K562 (cell line): ENCODE data around the gene TOR1AIP2. TPM values are rescaled to one million over a fixed set of nuclear protein-coding genes. Genes with fewer than 3 reads are reported as not detected.

Experiments used
- ATF1 ChIP-seq, 2 experiments: fragments of 450-650 bp in 1 of 2; IDR thresholded peaks; 2 replicates each; pipeline ENCODE4 v1.6.1; 2016; ENCODE audit warnings: missing compliant biosample characterization in 1 of 2, missing genetic modification characterization in 1 of 2
- E2F3 ChIP-seq: fragments of 250-450 bp; sonication (Bioruptor Pico); IDR thresholded peaks from 2 replicates; pipeline ENCODE4 v1.4.0; 2020; ENCODE audit warnings: mild to moderate bottlenecking
- GTF2E2 ChIP-seq: fragments of 200-800 bp; sonication (Bioruptor generic); IDR thresholded peaks from 2 replicates; pipeline ENCODE4 v1.6.1; 2016; ENCODE audit warnings: missing genetic modification characterization, missing compliant biosample characterization
- JUN ChIP-seq, 2 experiments: sonication (generic) in 1 of 2; formaldehyde crosslinking in 1 of 2; IDR thresholded peaks; 2 replicates each; pipeline versions ENCODE4 v1.6.1 to v1.8.0; 2012 to 2022; ENCODE audit warnings: borderline replicate concordance in 2 of 2, mild to moderate bottlenecking in 2 of 2, improper control_type of control experiment in 1 of 2, low read depth in 1 of 2, low read length in 1 of 2, missing genetic modification reagents in 1 of 2
- KDM2B ChIP-seq: fragments of 250-450 bp; sonication (Bioruptor Pico); IDR thresholded peaks from 2 replicates; pipeline ENCODE4 v1.8.0; 2021; ENCODE audit warnings: mild to moderate bottlenecking, moderate library complexity
- KLF16 ChIP-seq: IDR thresholded peaks from 2 replicates; pipeline ENCODE4 v1.6.1; 2016; ENCODE audit warnings: antibody characterized with exemption
- MAFG ChIP-seq: fragments of 450-650 bp; conservative IDR thresholded peaks from 2 replicates; pipeline ENCODE4 v1.6.1; 2016; ENCODE audit warnings: missing genetic modification characterization, missing compliant biosample characterization
- MECOM ChIP-seq: fragments of 250-450 bp; sonication (Bioruptor Pico); IDR thresholded peaks from 2 replicates; pipeline ENCODE4 v1.8.0; 2022; ENCODE audit warnings: inconsistent platforms
- MTA3 ChIP-seq: fragments of 450-650 bp; formaldehyde crosslinking; IDR thresholded peaks from 2 replicates; pipeline ENCODE4 v1.6.1; 2017; ENCODE audit warnings: mild to moderate bottlenecking, borderline replicate concordance
- NBN ChIP-seq: fragments of 450-650 bp; IDR thresholded peaks from 2 replicates; pipeline ENCODE4 v1.6.1; 2016; ENCODE audit warnings: low read depth, mild to moderate bottlenecking
- PHB ChIP-seq: fragments of 250-450 bp; sonication (Bioruptor Pico); IDR thresholded peaks from 2 replicates; pipeline ENCODE4 v1.5.0; 2021
- PHB2 ChIP-seq: fragments of 450-650 bp; IDR thresholded peaks from 2 replicates; pipeline ENCODE4 v1.6.1; 2017; ENCODE audit warnings: low read depth
- RBFOX2 ChIP-seq: fragments of 200-400 bp; formaldehyde crosslinking; IDR thresholded peaks from 2 replicates; pipeline ENCODE4 v1.6.1; 2017; ENCODE audit warnings: low read depth, mild to moderate bottlenecking, low read length, moderate library complexity
- SAFB2 ChIP-seq: fragments of 200-400 bp; formaldehyde crosslinking; IDR thresholded peaks from 2 replicates; pipeline ENCODE4 v1.6.1; 2018; ENCODE audit warnings: borderline replicate concordance, low read length, low read depth, moderate library complexity; ENCODE audit not compliant: severe bottlenecking
- polyA plus RNA-seq, 8 experiments: library from polyadenylated mRNA; depleted of rRNA in 4 of 8; stranded (reverse) in 5 of 8; unstranded in 3 of 8; fragments of >200 nt; fragmentation: Nextera tagmentation in 2 of 8; fragmentation: Illumina TruSeq in 1 of 8; extraction: Ambion mirVana in 2 of 8; extraction: Trizol in 1 of 8; gene quantifications; 2 replicates each; pipeline versions ENCODE4 v1.2.1 to v1.2.3, GENCODE V29; 2011 to 2014; ENCODE audit warnings: inconsistent platforms in 1 of 8, missing spikeins in 1 of 8
- total RNA-seq, 7 experiments: library from RNA; depleted of rRNA in 6 of 7; stranded (reverse); fragments of >200 nt in 6 of 7; fragmentation: Illumina TruSeq in 2 of 7; extraction: Trizol in 2 of 7; gene quantifications; 2 replicates each; pipeline versions ENCODE4 v1.2.1 to v1.2.3, GENCODE V29; 2011 to 2021; ENCODE audit warnings: low replicate concordance in 1 of 7
- TF ChIP-seq, protein P1 (sequence below): fragments of 250-450 bp; sonication (Bioruptor Pico); IDR thresholded peaks from 2 replicates; pipeline ENCODE4 v1.4.0; 2020; ENCODE audit warnings: mild to moderate bottlenecking, moderate library complexity
- TF ChIP-seq, protein P2 (sequence below): fragments of 250-450 bp; sonication (Bioruptor Pico); IDR thresholded peaks from 2 replicates; pipeline ENCODE4 v1.8.0; 2022; ENCODE audit warnings: moderate library complexity, mild to moderate bottlenecking, inconsistent platforms
- TF ChIP-seq, protein P3 (sequence below): fragments of 450-650 bp; formaldehyde crosslinking; IDR thresholded peaks from 2 replicates; pipeline ENCODE4 v1.4.0; 2022; ENCODE audit warnings: missing genetic modification characterization
- TF ChIP-seq, protein P4 (sequence below): sonication (generic); formaldehyde crosslinking; IDR thresholded peaks from 2 replicates; pipeline ENCODE4 v1.8.0; 2023; ENCODE audit warnings: mild to moderate bottlenecking, missing genetic modification reagents
- TF ChIP-seq, protein P5 (sequence below): IDR thresholded peaks from 3 replicates; pipeline ENCODE4 v1.6.1; 2011; ENCODE audit warnings: borderline replicate concordance, mild to moderate bottlenecking; ENCODE audit not compliant: insufficient read length, insufficient read depth

The TOR1AIP2 gene
- total and polyA plus RNA-seq, 9 of the 15 experiments (the other 6 are each of a cell fraction or from before 2014, with no cell fraction given): 16.7 to 122 (median 41.4) TPM

DNA sequence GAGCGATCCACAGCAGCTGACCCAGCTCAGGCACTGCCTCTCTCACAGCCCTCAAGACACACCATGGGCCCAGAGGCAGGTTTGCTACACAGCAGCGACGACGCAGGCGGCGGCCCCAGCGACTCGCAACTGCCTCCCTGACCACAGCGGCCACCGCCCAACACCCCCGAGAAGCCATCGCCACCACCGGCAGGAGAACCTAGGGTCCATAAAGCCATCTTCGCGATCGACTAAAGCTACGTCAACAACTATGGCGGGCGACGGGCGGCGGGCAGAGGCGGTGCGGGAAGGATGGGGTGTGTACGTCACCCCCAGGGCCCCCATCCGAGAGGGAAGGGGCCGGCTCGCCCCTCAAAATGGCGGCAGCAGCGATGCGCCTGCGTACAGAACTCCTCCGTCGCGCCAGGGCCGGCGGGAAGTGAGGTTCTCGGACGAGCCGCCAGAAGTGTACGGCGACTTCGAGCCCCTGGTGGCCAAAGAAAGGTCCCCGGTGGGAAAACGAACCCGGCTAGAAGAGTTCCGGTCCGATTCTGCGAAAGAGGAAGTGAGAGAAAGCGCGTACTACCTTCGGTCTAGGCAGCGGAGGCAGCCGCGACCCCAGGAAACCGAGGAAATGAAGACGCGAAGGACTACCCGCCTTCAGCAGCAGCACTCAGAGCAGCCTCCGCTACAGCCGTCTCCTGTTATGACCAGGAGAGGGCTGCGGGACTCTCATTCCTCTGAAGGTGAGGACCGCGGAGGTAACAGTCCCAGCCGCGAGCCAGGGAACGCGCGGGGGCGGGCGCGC, 4.8 kb upstream of the TOR1AIP2 start, which contains the start of gene TOR1AIP1 (continued):
- TF ChIP-seq JUN (IDR thresholded peaks at IDR 0.05; ENCODE audit: borderline replicate concordance, low read depth, low read length) (peak; percentile 81; the same call in 1 of the 2 replicates), JUN (CRISPR knock-in tag; IDR thresholded peaks at IDR 0.05; ENCODE audit: borderline replicate concordance) (0 out of 2 replicates have a peak, but pooled peaks have one; percentile 13), ATF1 (CRISPR knock-in tag; IDR thresholded peaks at IDR 0.05) (peak; percentile 63; the same call in 1 of the 2 replicates), ATF1 (tag; IDR thresholded peaks at IDR 0.05) (peak; percentile 99), MAFG (tag) (no peak), KLF16 (no peak; the same call in 1 of the 2 replicates), KDM2B (CRISPR knock-in tag) (no peak; the same call in 1 of the 2 replicates), PHB (CRISPR knock-in tag) (0 out of 2 replicates have a peak, but pooled peaks have one; percentile 58), NBN (peak; percentile 94), RBFOX2 (peak; percentile 99), SAFB2 (no peak), PHB2 (no peak), GTF2E2 (tag) (peak; percentile 100), E2F3 (CRISPR knock-in tag) (peak; percentile 84; the same call in 1 of the 2 replicates), MECOM (peak; percentile 78), MTA3 (peak; percentile 97)
- TF ChIP-seq, protein P1, sequence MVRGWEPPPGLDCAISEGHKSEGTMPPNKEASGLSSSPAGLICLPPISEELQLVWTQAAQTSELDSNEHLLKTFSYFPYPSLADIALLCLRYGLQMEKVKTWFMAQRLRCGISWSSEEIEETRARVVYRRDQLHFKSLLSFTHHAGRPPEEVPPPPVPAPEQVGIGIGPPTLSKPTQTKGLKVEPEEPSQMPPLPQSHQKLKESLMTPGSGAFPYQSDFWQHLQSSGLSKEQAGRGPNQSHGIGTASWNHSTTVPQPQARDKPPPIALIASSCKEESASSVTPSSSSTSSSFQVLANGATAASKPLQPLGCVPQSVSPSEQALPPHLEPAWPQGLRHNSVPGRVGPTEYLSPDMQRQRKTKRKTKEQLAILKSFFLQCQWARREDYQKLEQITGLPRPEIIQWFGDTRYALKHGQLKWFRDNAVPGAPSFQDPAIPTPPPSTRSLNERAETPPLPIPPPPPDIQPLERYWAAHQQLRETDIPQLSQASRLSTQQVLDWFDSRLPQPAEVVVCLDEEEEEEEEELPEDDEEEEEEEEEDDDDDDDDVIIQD (CRISPR knock-in tag): peak; percentile 80; the same call in 1 of the 2 replicates
- TF ChIP-seq, protein P2, sequence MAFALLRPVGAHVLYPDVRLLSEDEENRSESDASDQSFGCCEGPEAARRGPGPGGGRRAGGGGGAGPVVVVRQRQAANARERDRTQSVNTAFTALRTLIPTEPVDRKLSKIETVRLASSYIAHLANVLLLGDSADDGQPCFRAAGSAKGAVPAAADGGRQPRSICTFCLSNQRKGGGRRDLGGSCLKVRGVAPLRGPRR (CRISPR knock-in tag): peak; percentile 85
- TF ChIP-seq, protein P3, sequence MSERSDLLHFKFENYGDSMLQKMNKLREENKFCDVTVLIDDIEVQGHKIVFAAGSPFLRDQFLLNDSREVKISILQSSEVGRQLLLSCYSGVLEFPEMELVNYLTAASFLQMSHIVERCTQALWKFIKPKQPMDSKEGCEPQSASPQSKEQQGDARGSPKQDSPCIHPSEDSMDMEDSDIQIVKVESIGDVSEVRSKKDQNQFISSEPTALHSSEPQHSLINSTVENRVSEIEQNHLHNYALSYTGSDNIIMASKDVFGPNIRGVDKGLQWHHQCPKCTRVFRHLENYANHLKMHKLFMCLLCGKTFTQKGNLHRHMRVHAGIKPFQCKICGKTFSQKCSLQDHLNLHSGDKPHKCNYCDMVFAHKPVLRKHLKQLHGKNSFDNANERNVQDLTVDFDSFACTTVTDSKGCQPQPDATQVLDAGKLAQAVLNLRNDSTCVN (CRISPR knock-in tag): peak; percentile 47; the same call in 1 of the 2 replicates
- TF ChIP-seq, protein P4, sequence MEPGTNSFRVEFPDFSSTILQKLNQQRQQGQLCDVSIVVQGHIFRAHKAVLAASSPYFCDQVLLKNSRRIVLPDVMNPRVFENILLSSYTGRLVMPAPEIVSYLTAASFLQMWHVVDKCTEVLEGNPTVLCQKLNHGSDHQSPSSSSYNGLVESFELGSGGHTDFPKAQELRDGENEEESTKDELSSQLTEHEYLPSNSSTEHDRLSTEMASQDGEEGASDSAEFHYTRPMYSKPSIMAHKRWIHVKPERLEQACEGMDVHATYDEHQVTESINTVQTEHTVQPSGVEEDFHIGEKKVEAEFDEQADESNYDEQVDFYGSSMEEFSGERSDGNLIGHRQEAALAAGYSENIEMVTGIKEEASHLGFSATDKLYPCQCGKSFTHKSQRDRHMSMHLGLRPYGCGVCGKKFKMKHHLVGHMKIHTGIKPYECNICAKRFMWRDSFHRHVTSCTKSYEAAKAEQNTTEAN (CRISPR knock-in tag): 0 out of 2 replicates have a peak, but pooled peaks have one; percentile 84
- TF ChIP-seq, protein P5, sequence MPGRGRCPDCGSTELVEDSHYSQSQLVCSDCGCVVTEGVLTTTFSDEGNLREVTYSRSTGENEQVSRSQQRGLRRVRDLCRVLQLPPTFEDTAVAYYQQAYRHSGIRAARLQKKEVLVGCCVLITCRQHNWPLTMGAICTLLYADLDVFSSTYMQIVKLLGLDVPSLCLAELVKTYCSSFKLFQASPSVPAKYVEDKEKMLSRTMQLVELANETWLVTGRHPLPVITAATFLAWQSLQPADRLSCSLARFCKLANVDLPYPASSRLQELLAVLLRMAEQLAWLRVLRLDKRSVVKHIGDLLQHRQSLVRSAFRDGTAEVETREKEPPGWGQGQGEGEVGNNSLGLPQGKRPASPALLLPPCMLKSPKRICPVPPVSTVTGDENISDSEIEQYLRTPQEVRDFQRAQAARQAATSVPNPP: no peak
